ENCODE data around the gene TMEM184A. TPM values are rescaled to one million over a fixed set of nuclear protein-coding genes. Genes with fewer than 3 reads are reported as not detected.

Gene TMEM184A
- polyA plus RNA-seq, 2 donors: 80.2 to 187 TPM

GRCh38 chr7:1547777-1548437 lies 8.1 kb downstream of the TMEM184A start:
- no peak overlapping the region for H3K4me3 ChIP-seq (ENCODE audit: low read depth in 1 of 2, low read length in 2 of 2)
- 80% methylated on average over 35 of the region's 35 CpGs for WGBS, 2 donors
- no peaks in the 10 kb centered on the region for H3K27me3 ChIP-seq (ENCODE audit: control insufficient read depth in 1 of 2, insufficient read depth in 2 of 2, low read length in 2 of 2)
- no peak overlapping the region for H3K27ac ChIP-seq (ENCODE audit: low read depth in 2 of 2, low read length in 1 of 2)
- peaks cover 0 to 20% of the 10 kb centered on the region in 2 donors for H3K4me1 ChIP-seq (ENCODE audit: control insufficient read depth in 2 of 2, insufficient read depth in 2 of 2, low read length in 1 of 2)
- H3K36me3 ChIP-seq (ENCODE audit: control insufficient read depth in 2 of 2, insufficient read depth in 2 of 2, low read length in 1 of 2): peaks cover 0 to 62% of the 10 kb centered on the region in 2 donors
- no peaks in the 10 kb centered on the region for H3K9me3 ChIP-seq (ENCODE audit: control insufficient read depth in 2 of 2, insufficient read depth in 1 of 2, low read depth in 1 of 2, low read length in 1 of 2)

- H3K36me3 ChIP-seq (ENCODE audit: control insufficient read depth in 2 of 2, insufficient read depth in 2 of 2, low read length in 1 of 2): peaks cover 0 to 60% of the 10 kb centered on the region in 2 donors
These were observed 8.9 kb downstream of the TMEM184A start for GRCh38 chr7:1546909-1547776.

DNA sequence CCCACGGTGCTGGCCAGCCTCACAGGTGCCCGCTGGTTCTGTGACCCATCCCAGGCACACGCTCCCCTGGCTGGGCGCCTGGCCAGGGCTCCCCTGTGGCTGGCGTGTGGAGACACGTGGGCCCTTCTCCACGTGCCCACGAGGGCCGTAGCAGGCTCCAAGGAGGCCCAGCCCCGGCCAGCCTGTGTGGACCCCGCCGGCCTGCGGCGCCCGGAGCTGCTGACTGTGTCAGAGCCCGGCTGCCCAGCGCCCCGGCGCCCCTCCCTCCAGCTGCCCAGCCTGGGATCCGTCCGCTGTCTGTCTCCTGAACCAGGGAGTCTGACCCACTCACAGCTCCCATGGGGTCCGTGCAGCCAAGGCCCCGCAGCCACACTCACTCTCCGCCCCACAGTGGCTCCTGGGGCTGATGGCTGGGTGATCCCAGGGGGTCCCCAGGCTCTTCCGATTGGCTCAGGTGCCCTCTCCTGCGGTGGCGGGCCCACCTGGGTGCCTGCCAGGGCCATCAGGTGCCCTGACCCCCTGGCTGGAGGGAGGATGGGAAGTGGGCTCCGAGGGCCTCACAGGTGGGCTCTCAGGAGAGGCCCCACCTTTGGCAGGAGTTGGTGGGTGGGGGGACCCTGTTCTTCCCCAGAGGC lies 9.6 kb downstream of the TMEM184A start:
- peaks cover 0 to 63% of the 10 kb centered on the region in 2 donors for H3K36me3 ChIP-seq (ENCODE audit: control insufficient read depth in 2 of 2, insufficient read depth in 2 of 2, low read length in 1 of 2)
- H3K27ac ChIP-seq (ENCODE audit: low read depth in 2 of 2, low read length in 1 of 2): peak overlapping the region in 1 of 2 donors; percentile 30
- no peaks in the 10 kb centered on the region for H3K27me3 ChIP-seq (ENCODE audit: control insufficient read depth in 1 of 2, insufficient read depth in 2 of 2, low read length in 2 of 2)
- H3K4me1 ChIP-seq (ENCODE audit: control insufficient read depth in 2 of 2, insufficient read depth in 2 of 2, low read length in 1 of 2): peaks cover 0 to 20% of the 10 kb centered on the region in 2 donors
- WGBS, 2 donors: 74 to 77% methylated on average over 27 to 28 of the region's 28 CpGs
- no peaks in the 10 kb centered on the region for H3K9me3 ChIP-seq (ENCODE audit: control insufficient read depth in 2 of 2, insufficient read depth in 1 of 2, low read depth in 1 of 2, low read length in 1 of 2)
- no peak overlapping the region for H3K4me3 ChIP-seq (ENCODE audit: low read depth in 1 of 2, low read length in 2 of 2)

More at GRCh38 chr7:1546909-1547776, 8.9 kb downstream of the TMEM184A start:
- Histone ChIP-seq H3K4me3 (ENCODE audit: low read depth in 1 of 2, low read length in 2 of 2) (no peak overlapping the region), H3K9me3 (ENCODE audit: control insufficient read depth in 2 of 2, insufficient read depth in 1 of 2, low read depth in 1 of 2, low read length in 1 of 2) (no peaks in the 10 kb centered on the region), H3K4me1 (ENCODE audit: control insufficient read depth in 2 of 2, insufficient read depth in 2 of 2, low read length in 1 of 2) (peaks cover 0 to 20% of the 10 kb centered on the region in 2 donors), H3K27ac (ENCODE audit: low read depth in 2 of 2, low read length in 1 of 2) (no peak overlapping the region), H3K27me3 (ENCODE audit: control insufficient read depth in 1 of 2, insufficient read depth in 2 of 2, low read length in 2 of 2) (no peaks in the 10 kb centered on the region)
- 88% methylated on average over 39 to 41 of the region's 41 CpGs for WGBS, 2 donors

- H3K27ac ChIP-seq (ENCODE audit: low read depth in 2 of 2, low read length in 1 of 2): peak overlapping the region in 1 of 2 donors; percentile 16
These were observed 10.4 kb downstream of the TMEM184A start for GRCh38 chr7:1545417-1546246.

GRCh38 chr7:1544896-1545416 lies 11.0 kb downstream of the TMEM184A start:
- peak overlapping the region in 1 of 2 donors; percentile 81 for H3K27ac ChIP-seq (ENCODE audit: low read depth in 2 of 2, low read length in 1 of 2)
- H3K36me3 ChIP-seq (ENCODE audit: control insufficient read depth in 2 of 2, insufficient read depth in 2 of 2, low read length in 1 of 2): peaks cover 0 to 67% of the 10 kb centered on the region in 2 donors

More at GRCh38 chr7:1545417-1546246, 10.4 kb downstream of the TMEM184A start:
- peaks cover 0 to 20% of the 10 kb centered on the region in 2 donors for H3K4me1 ChIP-seq (ENCODE audit: control insufficient read depth in 2 of 2, insufficient read depth in 2 of 2, low read length in 1 of 2)
- WGBS, 2 donors: 67% methylated on average over 37 to 40 of the region's 40 CpGs
- H3K36me3 ChIP-seq (ENCODE audit: control insufficient read depth in 2 of 2, insufficient read depth in 2 of 2, low read length in 1 of 2): peaks cover 0 to 68% of the 10 kb centered on the region in 2 donors
- no peak overlapping the region for H3K4me3 ChIP-seq (ENCODE audit: low read depth in 1 of 2, low read length in 2 of 2)
- no peaks in the 10 kb centered on the region for H3K27me3 ChIP-seq (ENCODE audit: control insufficient read depth in 1 of 2, insufficient read depth in 2 of 2, low read length in 2 of 2)
- H3K9me3 ChIP-seq (ENCODE audit: control insufficient read depth in 2 of 2, insufficient read depth in 1 of 2, low read depth in 1 of 2, low read length in 1 of 2): no peaks in the 10 kb centered on the region

DNA sequence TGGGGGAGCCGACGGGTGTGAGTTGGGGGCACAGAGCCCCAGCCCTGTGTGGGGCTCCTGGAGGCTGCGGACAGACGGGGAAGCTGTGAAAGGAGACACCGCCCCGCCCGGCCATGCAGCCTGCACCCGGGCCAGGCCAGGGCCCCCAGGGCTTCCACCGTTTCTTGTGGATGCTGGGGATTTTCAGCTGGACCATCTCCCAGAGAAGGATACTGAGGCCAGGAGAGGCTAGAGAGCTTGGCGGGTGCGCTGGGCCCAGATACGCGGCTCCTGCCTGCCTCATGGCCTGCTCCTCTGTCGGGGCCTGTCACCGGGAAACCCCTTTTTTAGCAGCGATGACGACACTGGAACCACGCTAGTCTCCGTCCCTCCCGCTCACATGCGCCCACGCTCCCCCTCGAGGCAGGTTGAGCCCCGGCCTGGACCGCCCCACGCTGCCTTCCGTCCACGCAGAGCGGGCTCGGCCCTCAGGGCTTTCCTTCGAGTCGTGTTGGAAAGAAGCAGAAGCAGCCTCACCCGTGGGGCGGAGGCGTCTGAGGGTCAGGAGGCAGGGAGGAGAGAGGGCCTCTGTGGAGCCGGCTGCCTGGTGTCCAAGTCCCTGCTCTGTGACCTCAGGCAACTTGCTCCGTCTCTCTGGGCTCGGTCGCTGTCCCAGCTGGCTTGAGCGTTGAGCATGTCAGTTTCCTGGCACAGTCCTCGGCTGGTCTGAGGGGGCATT lies 11.7 kb downstream of the TMEM184A start:
- peak overlapping the region; percentile 76 to 81 for H3K27ac ChIP-seq (ENCODE audit: low read depth in 2 of 2, low read length in 1 of 2)

More at GRCh38 chr7:1544896-1545416, 11.0 kb downstream of the TMEM184A start:
- no peak overlapping the region for H3K4me3 ChIP-seq (ENCODE audit: low read depth in 1 of 2, low read length in 2 of 2)
- WGBS, 2 donors: 81 to 87% methylated on average over 15 to 16 of the region's 16 CpGs
- H3K9me3 ChIP-seq (ENCODE audit: control insufficient read depth in 2 of 2, insufficient read depth in 1 of 2, low read depth in 1 of 2, low read length in 1 of 2): no peaks in the 10 kb centered on the region
- no peaks in the 10 kb centered on the region for H3K27me3 ChIP-seq (ENCODE audit: control insufficient read depth in 1 of 2, insufficient read depth in 2 of 2, low read length in 2 of 2)
- peaks cover 0 to 20% of the 10 kb centered on the region in 2 donors for H3K4me1 ChIP-seq (ENCODE audit: control insufficient read depth in 2 of 2, insufficient read depth in 2 of 2, low read length in 1 of 2)

DNA sequence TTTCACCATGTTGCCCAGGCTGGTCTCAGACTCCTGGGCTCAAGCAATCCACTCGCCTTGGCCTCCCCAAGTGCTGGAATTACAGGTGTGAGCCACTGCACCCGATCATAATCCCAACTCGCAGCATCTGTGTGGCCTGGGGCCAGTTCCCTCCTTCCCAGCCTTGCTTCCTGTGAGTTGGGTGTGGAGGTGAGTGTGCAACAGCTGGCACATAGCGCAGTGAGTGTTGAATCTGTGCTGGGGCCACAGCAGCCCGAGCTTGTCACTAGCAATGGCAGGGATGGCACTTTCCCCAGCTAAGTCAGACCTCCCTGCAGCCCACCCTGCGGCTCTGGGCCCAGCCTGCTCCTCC lies 12.2 kb downstream of the TMEM184A start:
- Histone ChIP-seq H3K4me1 (ENCODE audit: control insufficient read depth in 2 of 2, insufficient read depth in 2 of 2, low read length in 1 of 2) (peaks cover 0 to 25% of the 10 kb centered on the region in 2 donors), H3K9me3 (ENCODE audit: control insufficient read depth in 2 of 2, insufficient read depth in 1 of 2, low read depth in 1 of 2, low read length in 1 of 2) (no peaks in the 10 kb centered on the region), H3K4me3 (ENCODE audit: low read depth in 1 of 2, low read length in 2 of 2) (no peak overlapping the region), H3K27ac (ENCODE audit: low read depth in 2 of 2, low read length in 1 of 2) (peak overlapping the region; percentile 76 to 81), H3K27me3 (ENCODE audit: control insufficient read depth in 1 of 2, insufficient read depth in 2 of 2, low read length in 2 of 2) (no peaks in the 10 kb centered on the region), H3K36me3 (ENCODE audit: control insufficient read depth in 2 of 2, insufficient read depth in 2 of 2, low read length in 1 of 2) (peaks cover 0 to 66% of the 10 kb centered on the region in 2 donors)
- 52% methylated on average over 6 of the region's 6 CpGs for WGBS, 2 donors

More for the DNA sequence above, 11.7 kb downstream of the TMEM184A start:
- WGBS, 2 donors: 45 to 64% methylated on average over 39 to 41 of the region's 41 CpGs
- H3K27me3 ChIP-seq (ENCODE audit: control insufficient read depth in 1 of 2, insufficient read depth in 2 of 2, low read length in 2 of 2): no peaks in the 10 kb centered on the region
- no peak overlapping the region for H3K4me3 ChIP-seq (ENCODE audit: low read depth in 1 of 2, low read length in 2 of 2)
- no peaks in the 10 kb centered on the region for H3K9me3 ChIP-seq (ENCODE audit: control insufficient read depth in 2 of 2, insufficient read depth in 1 of 2, low read depth in 1 of 2, low read length in 1 of 2)
- H3K36me3 ChIP-seq (ENCODE audit: control insufficient read depth in 2 of 2, insufficient read depth in 2 of 2, low read length in 1 of 2): peaks cover 0 to 67% of the 10 kb centered on the region in 2 donors
- peaks cover 0 to 20% of the 10 kb centered on the region in 2 donors for H3K4me1 ChIP-seq (ENCODE audit: control insufficient read depth in 2 of 2, insufficient read depth in 2 of 2, low read length in 1 of 2)

GRCh38 chr7:1542841-1543747 lies 12.9 kb downstream of the TMEM184A start:
- WGBS, 2 donors: 84 to 89% methylated on average over 38 of the region's 38 CpGs
- peaks cover 0 to 26% of the 10 kb centered on the region in 2 donors for H3K4me1 ChIP-seq (ENCODE audit: control insufficient read depth in 2 of 2, insufficient read depth in 2 of 2, low read length in 1 of 2)
- peaks cover 0 to 61% of the 10 kb centered on the region in 2 donors for H3K36me3 ChIP-seq (ENCODE audit: control insufficient read depth in 2 of 2, insufficient read depth in 2 of 2, low read length in 1 of 2)
- H3K27ac ChIP-seq (ENCODE audit: low read depth in 2 of 2, low read length in 1 of 2): peak overlapping the region in 1 of 2 donors; percentile 24
- no peaks in the 10 kb centered on the region for H3K9me3 ChIP-seq (ENCODE audit: control insufficient read depth in 2 of 2, insufficient read depth in 1 of 2, low read depth in 1 of 2, low read length in 1 of 2)
- H3K4me3 ChIP-seq (ENCODE audit: low read depth in 1 of 2, low read length in 2 of 2): no peak overlapping the region
- H3K27me3 ChIP-seq (ENCODE audit: control insufficient read depth in 1 of 2, insufficient read depth in 2 of 2, low read length in 2 of 2): no peaks in the 10 kb centered on the region

Data from esophagus (tissue), 2 donors.